T follicular helper cell (primary cell): ENCODE results near the gene BCOR.

Source experiments
- DNase-seq: peaks from one replicate; pipeline ENCODE4 v3.0.0-alpha.2; 2020; ENCODE audit warnings: low read depth
- total RNA-seq, 2 experiments: gene quantifications; one replicate each; lab custom pipeline; 2026; lab: John Stamatoyannopoulos, UW

Gene BCOR
- total RNA-seq: 121 to 163 reads per million in 2 experiments

DNA sequence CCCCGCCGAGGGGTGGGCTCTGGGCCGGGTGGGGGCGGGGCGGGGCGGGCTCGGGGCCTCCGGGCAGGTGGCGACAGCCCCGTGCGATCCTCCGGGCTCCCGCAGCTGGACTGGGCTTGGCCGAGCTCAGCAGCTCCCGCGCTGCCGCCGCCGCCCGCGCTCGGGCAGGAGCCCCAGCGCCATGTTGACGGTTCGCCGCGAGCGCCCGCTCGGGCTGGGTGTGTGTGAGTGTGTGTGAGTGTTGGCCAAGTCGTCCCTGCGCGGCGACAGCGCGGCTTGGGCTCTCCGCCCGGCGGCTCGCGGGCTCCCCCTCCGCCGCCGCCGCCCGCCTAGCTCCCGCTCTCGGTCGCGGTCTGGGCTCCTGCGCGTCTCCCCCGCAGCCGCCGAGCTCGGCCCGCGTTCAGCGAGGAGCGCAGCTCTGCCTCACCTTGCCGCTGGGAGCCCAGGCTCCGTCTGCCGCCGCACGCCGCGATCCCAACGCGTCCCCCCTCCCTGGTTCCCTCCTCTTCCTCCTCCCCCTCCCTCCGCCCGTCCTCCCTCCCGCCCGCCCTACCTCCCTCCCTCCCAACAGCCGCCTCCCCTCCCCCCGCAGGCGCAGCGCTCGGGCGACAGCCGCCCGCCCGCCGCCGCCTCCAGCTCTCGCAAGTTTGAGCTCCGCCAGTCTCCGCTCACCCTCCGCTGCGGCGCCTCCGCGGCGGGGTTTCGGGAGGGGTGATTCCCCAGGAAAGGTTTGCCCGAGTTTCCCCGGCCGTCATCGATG, at the start of gene BCOR:
BCOR (minus strand) TSS at position 455 of the 760 bp plus-strand sequence. CDS start 20,029 bp downstream, outside the sequence.
- peak; percentile 66 for DNase-seq

DNA sequence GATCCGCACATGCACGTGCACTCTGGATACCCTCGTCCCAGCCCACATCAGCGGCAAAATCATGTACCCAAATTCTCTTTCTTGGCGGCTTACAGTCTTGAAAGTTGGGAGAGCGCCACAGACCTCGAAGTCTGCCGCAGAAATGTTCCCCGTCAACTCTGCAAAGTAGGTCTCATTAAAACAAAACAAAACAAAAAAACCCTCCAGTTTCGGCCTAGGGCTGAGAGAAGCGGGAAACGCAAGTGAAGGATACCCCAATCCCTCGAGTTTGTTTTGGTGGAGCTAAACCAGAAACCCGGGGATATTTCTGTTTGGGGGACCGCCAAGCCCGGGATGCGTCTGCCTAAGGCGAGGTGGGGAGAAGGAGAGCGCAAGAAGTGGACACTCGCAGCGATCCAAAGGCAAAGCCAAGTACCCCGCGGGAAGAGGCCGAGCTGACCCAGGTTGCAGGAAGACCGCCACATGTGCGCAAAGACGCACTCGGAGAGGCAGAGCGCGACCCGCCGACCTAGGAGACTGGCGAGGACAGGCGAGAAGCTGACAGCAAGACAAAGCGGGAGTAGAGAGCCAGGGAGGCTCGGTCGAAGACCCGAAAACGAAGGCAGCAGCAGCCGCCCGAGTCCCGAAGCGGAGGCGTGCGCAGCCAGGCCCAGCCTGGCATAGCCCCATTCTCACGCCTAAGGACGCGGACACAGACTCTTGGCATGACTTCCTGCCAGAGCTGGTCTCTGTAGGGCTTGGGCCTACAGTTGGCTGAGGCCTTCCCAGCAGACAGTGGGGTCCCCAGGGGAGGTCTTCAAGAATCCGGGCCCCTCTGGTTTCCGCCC, 49.6 kb upstream of the BCOR start:
- DNase-seq: no peak

DNA sequence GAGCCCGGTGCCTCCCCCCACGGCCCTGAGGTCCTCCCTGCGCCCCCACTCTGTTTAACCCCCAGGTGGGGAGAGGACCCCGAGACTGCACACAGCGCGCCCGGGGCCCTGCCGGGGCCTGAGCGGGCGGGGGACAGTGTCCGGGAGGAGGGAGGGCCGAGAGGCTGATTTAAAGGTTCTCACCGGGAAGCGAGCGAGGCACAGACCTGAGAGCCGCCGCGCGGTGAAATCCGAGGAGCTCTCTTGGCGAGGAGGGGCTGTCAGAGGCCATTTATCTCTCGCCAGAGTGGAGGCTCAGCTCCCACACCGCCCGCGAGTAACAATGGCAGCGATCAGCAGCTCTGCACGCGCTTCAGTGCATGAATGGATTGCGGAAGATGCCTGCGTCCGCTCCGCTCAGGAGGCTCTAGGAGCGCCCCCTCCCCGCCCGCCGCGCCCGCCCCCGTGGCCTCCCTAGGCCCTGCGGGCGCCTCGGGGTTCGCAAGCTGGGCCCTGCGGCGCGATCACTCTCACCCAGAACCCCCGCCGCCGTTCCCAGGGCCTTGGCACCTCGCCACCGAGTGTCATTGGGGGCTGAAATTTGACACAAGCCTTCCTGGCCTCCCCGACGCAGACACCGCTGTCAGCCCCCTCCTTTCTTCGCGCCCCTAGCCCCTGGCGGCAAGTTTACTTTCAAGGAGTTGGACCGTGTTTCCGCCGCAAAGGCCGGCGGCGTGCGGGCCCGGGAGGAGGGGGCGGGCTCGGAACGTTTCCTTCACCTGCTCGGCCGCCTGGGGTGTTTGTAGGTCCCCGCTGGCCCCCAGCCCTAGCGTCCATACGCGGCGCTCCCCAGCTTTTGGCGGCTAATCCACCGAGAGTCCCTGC, 48.7 kb upstream of the BCOR start:
- DNase-seq: no peak

DNA sequence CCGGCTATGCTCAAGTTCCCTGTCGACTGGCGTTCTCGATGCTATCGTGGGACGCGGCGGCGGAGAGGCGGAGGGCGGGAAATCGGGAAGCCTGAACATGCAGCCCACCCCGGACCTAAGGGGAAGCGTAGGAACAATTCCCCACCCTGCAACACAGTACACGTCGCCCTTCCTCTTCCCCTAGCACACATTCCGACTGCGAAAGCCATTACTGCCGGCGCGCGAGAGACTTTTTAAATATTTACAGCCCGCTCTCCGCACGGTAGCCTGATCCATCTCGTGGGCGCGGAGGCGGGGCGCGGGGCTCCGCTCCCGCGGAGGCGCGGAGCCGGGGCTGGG, 48.1 kb upstream of the BCOR start:
- no peak for DNase-seq

DNA sequence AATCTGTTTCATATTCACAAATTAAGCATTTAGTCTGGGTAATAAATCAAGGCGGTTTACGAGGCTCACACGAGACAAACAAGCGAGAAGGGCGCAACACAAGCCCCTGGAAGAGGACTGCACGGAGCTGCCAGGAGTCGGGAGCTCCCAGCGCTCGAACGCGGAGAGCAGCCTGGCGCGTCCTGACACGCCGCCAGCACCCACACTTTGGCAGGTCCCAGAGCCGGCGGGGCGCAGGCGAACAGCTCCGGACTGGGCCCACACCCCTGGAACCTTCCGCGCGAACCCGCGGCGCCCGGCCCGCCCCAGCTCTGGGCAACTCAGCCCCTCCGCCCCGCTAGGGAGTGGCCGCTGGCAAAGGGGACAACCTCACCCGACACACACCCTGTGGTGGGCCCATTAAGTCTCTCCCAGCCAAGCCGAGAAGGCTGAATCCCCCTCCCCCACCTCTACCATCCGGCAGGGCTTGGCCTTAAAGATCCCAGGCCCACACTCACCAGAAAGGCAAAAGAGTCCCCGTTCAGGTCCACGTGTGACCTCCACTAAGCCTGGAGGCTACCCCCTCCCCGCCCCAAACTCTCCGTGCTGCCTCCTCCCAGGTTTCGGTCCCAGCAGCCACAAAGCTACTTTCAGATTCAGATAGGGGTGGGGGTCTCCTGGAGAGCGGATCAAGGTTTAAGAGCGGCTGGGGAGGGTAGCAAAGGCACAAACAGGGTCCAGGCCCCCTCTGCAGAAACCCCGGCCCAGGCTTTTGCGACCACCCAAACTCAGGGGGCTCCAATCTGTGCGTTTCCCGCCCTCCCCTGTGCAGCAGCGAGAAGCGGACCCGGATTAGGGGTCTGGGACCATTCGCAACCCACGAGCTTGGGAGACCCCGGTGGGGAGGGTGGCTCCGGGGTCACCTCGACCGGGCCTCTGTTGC, 47.5 kb upstream of the BCOR start:
- DNase-seq: no peak

DNA sequence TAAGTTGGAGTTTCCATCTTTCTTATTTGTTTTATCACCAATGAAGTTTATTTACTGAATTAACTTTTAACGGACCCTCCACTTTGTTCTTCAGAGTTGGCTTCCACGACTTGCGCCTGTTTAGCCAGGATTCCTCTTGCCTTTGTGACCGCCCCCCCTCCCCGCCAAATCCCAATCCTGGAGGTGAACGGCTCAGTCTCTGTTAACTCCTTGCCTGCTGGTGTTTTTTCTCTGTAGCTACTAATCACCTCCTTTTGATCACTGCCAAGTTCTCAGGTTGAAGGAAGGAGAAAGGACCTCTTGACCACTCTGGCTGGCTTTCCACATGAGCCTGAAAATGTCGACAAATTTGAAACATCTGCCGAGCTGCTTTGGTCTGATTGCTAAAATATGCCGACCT, 46.8 kb upstream of the BCOR start:
- no peak for DNase-seq

DNA sequence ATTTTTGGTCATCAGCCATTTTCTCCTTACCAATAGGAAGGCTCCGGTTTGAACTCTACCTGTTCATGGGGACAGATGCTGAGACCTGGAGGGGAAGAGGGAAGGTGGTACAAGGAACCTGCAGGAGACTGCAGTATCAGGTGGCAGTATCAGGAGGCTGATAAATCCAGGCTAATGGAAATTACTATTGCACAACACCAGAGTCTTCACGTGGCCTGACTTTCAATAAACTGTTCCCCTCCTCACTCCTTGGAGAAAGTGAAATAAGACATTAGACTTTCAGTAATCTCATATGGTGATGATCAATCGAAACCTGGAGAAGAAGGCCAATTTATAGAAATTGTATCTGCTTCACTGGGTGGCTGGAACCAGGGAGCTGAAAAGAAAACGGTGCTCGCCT, 46.2 kb upstream of the BCOR start:
- no peak for DNase-seq

DNA sequence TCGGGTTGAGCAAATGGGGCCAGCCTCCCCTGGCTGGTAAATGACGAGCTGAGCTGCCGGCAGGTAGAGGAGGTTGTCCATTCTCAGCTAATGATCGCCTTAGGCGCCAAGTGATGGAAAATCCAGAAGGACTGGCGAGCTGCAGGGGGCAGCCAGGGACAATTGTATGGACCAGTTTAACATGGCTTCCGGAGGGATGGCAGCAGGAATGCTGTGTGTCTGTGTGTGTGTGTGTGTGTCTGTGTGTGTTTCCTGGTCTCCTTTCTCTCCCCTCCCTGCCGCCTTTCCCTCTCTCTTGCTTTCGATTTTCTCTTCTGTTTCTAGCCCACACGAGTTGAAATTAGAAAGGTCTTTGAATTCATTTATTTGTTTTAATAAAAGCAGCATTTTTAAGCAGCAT, 45.2 kb upstream of the BCOR start:
- DNase-seq: no peak

DNA sequence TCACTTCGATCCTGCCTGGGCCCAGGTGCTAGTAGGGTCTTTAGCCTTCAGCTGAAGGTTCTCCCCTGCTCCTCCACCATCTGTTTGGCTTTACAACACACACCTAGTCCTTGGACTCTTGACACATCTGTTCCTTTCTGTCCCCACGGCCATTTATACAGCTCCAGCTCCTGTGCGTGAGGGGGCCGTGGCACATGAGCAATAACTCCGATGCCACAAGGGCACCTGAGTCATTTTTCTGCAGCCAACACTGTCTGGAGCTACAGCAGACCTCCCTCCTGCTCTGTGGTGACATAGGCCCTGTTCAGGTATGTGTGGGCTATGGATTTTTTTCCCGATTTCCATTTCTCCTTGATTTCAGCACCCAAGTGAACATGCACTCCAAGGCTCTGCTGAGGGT, 44.7 kb upstream of the BCOR start:
- DNase-seq: no peak

DNA sequence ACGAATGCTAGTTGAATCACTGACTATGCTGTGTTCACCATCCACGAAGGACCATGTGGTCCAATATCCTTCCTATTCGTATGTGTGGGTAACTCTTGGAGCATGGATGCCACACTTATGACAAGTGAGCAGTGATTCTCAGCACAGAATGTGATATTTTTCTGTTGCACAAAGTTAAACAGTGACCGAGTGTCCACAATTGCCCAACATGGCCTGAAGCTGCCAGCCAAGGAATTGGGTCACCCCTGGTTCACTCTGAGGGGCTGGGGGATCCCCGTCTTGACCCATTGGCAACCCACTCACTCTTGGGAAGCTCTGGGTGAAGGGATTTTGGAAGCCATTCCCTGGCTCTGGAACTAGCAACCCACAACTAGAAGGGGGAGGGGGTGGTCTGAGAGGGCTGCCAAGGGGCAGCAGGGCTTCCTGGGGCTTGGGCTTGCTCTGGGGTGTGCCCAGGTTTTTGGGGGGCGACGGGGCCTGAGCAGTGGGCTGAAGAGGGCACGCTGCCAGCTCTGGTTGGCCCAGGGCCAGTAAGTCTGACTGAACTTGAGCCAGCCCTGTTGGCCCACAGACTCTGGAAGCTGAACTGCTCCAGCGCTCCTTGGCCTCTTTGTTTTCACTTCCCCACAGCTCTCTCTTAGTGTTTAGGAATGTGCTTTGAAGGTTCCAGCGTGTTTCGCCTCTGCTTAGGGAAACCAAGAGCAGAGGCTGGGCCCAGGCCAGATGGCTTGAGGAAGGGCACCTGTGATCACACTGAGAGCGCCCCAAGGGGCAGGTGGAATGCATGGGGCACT, 43.1 kb upstream of the BCOR start:
- no peak for DNase-seq

DNA sequence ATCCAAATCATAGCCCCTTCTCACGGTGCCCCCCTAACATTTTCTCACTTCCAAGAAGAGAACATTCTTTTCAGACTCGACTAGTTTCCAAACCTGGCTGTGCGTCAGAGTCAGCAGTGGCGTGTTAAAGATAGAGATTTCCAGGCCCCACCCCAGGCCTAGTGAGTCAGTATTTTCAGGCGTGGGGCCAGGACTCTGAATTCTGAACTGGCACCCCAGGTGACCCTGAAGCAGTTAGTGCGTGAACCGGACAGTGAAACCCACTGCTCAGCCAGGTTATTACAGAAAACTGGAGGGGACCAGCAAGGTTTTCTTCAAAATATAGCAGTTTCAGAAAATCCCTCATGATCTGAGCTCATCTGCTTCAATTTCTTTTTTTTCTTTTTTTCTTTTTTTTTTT, 35.0 kb upstream of the BCOR start:
- DNase-seq: no peak

DNA sequence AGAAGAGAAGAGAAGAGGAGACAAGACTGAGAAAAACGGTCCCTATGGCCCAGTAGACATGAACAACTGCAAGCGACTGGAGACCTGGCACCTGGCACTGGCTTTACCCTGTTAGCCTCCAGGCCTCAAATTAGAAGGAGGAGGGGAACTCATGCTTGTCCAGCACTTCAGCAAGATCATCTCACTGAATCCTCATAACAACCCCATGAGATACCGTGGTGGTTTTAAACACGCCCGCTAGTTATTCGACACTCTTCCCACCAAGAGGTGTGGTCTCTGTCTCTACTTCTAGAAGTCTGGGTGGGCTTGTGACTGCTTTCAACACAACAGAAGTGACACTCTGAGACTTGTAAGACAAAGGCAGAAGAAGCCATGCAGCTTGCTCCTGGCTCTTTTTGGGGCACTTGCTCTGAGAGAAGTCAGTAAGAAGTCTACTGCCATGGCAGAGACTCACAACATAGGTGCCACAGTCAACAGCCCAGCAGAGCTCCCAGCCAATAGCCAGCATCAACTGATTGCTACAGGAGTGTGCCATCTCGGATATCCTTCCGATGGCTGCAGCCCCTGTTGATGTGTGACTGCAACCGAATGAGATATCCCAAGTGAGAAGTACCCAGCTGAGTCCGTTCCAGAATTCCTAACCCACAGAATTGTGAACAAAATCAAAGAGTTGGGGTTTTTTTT, 34.0 kb upstream of the BCOR start:
- DNase-seq: no peak

DNA sequence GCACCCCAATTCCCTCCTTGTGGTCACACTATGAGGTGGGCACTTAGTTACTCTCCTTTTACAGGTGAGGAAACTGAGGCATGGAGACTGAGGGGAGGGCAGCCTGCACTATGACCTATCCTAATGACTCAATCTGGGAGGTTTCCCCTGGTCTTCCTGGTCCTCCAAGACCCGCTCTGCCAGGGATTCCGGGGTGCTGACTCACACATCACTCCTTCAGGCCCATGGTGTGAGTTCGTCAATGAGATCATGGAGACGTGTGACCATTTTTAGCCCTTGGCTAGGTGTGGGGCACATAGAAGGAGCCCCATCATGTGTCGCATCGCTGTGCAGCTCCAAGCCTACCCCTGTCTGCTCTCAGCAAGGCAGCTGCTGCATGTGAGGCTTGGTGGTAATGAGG, 32.4 kb upstream of the BCOR start:
- DNase-seq: no peak

DNA sequence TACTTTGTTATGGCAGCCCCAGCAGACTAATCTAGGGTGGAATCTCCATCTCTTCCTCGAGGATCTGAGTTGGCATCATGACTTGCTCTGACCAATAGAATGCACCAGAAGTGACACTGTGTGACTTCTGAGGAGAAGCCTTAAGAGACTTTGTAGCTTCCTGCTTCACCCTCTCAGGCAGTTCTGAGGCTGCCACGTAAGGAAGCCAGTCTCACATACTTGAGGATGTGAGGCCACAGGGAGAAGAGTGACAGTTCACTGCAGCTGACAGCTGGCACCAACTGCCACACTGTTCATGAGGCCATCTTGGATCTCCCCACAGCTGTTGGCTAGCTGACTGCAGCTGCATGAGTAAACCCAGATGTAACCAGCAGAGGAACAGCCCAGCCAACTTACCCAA, 29.3 kb upstream of the BCOR start:
- DNase-seq: no peak

DNA sequence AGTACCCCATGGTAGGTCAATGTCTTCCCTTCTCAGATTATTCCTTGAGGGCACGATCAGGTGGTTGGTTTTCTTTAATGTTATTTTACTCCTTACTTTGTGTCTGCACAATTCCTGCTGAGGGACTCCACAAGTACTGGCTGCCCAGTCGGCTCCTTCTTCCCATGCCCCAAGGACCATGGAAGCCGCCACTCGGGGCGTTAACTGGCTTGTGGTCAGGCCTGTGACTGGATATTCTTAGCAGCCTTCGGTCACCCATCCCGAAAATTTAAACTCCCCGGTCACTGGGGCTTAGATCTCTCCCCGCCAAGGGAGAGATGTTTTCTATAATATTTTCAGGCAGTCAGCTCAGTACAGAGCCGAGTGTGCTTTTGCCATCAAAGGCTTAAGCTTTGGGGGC, 24.7 kb upstream of the BCOR start:
- DNase-seq: no peak

DNA sequence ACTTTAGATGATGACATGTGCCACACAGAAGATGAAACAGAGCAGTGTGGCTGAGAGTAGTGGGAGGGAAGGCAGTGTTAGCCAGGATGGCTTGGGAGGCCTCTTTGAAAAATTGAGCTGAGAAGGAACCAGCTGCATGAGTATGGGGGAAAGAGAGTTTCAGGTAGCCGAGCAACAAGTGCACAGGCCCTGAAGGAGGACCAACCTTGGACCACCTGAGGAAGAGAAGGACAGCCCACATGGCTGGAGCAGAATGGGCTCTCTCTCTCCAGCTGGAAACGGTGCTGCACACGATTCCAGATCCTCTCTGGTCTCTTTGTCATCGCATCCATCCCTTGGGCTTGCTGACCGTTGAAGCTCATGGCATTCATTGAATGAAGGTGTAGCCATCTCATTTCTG, 23.9 kb upstream of the BCOR start:
- DNase-seq: no peak

DNA sequence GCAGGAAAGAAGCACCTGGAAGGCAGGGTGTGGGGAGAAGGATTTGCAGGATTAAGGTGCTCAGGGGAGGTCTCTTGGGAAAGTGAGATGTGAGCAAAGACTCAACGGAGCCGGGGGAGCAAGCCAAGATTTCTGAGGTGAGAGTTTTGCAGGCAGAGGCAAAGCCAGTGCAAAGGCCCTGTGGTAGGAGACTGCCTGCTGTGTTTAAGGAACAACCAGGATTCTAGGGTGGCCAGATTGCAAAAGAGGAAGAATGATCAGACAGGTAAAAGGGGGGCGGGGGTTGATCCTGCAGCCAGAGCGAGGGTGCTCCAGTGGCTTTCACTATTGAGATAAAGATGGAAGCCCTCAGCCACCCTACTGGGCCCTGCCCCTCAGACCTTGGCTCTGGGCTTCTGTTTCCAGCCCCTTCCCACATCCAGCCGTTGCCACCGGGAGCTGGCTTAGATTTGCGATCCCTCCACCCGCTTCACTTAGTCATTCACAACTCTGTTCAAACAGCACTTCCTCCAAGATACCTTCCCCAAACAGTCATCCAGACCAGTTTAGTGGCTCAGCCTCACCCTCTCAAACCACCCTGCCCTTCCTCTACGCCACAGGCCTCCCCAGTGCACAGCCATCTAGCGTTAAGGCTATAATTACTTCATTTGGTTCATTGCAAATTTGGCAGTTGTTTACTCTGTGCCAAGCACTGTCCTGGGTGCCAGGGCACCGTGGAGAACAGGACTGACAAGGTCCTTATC, 23.3 kb upstream of the BCOR start:
- no peak for DNase-seq

DNA sequence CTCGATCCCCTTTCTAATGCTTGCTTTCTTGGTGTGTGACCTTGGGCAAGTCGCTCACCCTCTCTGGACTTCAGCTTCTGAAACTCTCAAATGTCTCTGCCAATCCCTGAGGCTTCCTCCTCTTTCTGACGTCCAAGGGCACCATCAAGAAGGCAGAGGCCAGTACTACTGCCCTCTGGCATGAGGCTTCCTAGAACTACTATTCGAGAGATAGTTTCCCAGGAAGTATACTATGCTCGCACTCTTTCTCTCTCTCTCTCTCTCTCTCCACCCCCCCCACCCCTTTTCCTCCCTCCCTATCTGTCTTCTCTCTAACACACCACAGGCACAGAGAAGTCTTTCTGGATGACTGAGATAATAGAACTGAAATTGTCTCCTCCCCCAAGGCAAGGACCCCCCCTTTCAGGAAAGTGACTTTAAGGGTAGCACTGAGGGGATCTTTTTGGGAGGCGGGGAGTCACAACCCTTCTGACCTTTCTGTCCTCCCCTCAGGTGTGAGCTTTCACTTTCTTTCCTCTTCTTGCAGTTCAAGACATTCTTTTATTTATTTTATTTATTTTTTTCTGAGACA, 20.0 kb upstream of the BCOR start:
- no peak for DNase-seq

DNA sequence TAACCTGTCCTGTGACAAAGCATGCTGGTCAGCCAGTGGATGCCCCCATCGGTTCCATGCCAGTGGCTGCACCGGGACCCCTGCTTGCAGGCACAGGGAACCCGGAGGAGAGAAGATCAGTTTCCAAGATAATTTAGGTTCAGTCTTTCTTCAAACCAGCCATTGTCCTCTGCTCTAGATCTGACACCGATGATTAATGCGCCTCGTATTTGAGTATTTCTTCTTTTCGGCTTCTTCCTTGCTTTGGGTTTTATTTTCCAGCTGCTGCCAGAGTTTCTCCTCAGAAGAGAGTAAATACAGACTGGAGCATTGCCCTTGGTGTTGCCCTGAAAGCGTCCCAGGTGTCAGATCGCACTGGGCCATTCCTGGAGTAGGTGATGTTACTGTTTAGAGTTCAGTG, 19.2 kb upstream of the BCOR start:
- no peak for DNase-seq
